Nucleus accumbens (tissue), 56 donors: Measurements from ENCODE around the gene RBM27.
"Not testable (repeated sequence)": the region's sequence is repeated elsewhere in the genome, so short reads cannot be mapped to it uniquely, and the experiment has no call there.

ENCODE experiments used
- DNase-seq, 56 donors: peaks; one replicate each; lab custom pipeline; 2025; lab: John Stamatoyannopoulos, UW

The RBM27 gene

GRCh38 chr5:146205499-146206202 lies 2.2 kb downstream of the RBM27 start:
- DNase-seq, result no peak

DNA sequence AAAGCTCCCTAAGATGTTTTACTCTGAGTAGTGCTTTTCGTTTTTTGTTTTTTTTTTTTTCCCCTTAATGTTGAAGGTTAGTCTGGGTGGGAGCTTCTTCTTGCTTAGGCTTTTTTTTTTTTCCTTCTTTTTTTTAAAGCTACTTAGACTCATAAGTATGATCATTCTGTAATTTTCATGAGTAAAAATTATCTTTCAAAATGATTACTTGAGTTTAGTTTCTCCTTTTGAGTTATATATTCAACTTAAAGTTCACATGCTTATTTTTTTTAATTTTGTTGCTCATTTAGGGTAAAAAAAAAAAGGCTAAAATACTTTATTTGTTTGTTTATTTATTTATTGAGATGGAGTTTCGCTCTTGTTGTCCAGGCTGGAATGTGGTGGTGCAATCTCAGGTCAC lies 2.9 kb downstream of the RBM27 start:
- DNase-seq, result no peak

- DNase-seq, result no peak
Observed at GRCh38 chr5:146208916-146209522, 5.6 kb downstream of the RBM27 start.

- DNase-seq, result no peak
Observed at GRCh38 chr5:146209714-146210113, 6.3 kb downstream of the RBM27 start.

- DNase-seq, result not testable (repeated sequence)
Observed at GRCh38 chr5:146210810-146211209, 7.4 kb downstream of the RBM27 start.

DNA sequence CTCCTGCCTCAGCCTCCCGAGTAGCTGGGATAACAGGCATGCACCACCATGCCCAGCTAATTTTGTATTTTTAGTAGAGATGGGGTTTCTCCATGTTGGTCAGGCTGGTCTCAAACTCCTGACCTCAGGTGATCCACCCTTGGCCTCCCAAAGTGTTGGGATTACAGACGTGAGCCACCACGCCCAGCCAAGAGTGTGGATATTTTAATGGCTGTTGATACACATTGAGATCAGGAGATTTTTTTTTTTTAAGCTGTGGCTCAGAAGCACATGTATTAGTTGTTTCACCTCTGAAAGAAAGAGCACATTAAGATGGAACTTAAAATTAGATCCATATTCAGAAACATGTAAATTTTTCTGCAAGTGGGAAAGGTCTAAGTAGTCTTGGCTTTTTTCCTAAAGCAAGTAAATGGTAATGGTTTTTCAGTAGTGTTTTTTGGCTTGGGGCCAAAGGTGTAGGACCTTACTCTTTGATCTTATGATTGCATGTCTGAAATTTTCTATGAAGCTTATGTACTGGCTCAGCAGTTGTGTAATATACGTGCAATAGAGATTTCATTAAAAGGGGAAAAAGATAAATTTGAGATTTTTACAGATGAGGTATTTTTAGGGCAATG lies 9.9 kb downstream of the RBM27 start:
- DNase-seq, result no peak

- DNase-seq, result not testable (repeated sequence)
Observed at GRCh38 chr5:146214881-146215280, 11.5 kb downstream of the RBM27 start.

DNA sequence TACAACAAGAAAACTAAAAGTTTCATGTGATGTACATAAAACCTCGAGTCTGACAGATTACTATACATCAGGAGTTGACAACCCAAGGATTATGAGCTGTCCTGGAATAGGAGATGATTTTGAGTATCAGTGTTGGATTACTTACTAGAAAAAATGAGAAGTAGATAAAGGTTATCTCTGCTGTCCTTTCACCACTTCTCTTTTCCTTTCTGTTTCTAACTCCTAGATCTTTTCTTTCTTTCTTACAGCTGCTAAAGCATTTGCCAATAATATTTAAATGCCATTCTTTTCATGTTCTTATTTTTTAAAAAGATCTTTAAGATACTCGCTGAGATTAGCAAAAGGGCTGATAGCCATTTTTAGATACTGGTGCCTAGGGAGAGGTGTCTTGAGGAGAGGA lies 14.8 kb downstream of the RBM27 start:
- DNase-seq, result no peak

- no peak for DNase-seq
Observed at GRCh38 chr5:146219243-146219642, 15.8 kb downstream of the RBM27 start.

- no peak for DNase-seq
Observed at GRCh38 chr5:146221234-146221633, 17.8 kb downstream of the RBM27 start.

GRCh38 chr5:146222005-146222404 lies 18.6 kb downstream of the RBM27 start:
- no peak for DNase-seq

DNA sequence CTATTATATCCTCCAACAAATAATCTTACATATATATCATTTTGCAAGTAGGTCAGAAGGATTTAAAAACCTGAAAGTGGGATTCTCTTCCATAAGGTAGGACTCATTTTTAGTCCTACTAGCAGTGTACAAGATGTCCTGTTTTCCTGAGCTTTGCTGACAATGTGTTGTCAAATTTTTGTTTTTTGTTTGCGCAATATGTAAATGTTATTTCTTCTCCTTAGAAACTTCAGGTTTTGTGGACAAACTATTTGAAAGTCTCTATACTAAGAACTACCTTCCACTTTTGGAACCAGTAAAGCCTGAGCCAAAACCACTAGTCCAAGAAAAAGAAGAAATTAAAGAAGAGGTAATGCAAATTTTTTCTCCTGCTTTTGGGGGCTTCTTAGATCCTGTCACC lies 19.8 kb downstream of the RBM27 start:
- DNase-seq, result no peak

DNA sequence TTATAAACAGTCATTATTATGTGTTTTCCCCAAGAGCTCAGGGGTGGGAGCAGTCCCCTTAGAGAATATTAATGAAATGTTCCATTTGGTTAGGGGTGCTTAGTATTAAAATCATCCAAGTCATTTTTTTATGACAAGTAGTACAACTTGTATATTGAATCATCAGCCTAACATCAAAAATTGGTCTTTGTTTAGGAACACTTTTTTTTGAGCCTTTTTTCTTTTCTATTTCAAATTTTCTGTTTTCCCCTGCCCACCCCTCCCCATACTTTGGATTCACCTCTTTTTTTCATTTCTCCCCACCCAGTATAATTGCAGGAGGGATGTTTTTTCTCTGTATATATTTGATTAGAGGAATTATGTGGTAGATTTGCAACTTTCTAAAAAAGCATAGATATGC lies 25.8 kb downstream of the RBM27 start:
- no peak for DNase-seq

DNA sequence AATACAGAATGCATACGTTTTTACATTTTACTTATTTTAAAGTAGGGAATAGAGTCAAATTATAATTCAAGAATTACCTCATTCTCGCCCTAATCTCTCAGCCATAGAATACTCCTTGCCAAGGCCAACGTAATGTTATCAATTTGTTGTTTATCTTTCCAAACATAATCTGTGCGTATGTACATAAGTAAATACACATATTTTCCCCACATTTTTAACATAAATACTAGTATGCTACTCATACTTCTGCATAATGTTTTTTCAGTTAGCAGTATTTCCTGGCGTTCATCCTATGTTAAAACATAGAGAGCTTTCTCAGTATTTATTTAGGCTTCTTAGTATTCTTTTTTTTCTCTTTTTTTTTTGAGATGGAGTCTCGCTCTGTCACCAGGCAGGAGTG lies 28.8 kb downstream of the RBM27 start:
- DNase-seq, result no peak

- peak in 3 of 56 donors; percentile 0 to 3 (median 2) for DNase-seq
Observed at GRCh38 chr5:146233441-146233840, 30.0 kb downstream of the RBM27 start.

DNA sequence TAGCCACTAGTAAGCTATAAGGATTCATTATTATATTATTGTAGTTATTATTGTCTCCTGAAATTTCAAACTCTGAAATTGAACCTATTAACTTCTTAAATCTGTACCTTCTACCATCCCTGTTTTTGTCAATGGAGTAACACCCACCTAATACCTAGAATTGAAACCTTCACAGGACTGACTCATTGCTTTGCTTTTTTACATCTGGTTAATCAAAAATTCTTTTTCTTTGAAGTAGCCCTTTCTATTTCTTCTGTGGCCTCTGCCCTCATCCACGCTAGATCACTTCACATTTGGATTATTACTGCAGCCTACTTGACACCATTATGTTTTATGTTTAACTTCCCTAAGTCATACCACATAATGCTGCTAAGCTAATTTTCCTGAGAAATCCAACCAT lies 35.6 kb downstream of the RBM27 start:
- DNase-seq, result no peak

GRCh38 chr5:146240951-146241350 lies 37.5 kb downstream of the RBM27 start:
- DNase-seq, result no peak

DNA sequence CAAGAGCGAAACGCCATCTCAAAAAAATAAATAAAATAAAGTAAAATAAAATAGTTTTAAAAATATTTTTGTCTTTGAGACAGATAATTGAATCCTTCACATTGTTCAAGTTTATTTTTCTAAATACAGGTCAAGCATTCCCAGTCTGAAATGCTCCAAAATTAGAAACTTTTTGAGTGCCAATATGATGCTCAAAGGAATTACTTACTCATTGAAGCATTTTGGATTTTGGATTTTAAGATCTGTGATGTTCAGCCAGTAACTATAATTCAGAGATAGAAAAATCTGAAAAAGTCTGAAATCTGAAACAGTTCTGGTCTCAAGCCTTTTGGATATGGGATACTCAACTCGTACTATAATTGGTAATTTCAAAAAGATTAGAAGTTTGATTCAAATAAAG lies 39.8 kb downstream of the RBM27 start:
- DNase-seq, result no peak

- DNase-seq, result no peak
Observed at GRCh38 chr5:146248561-146248960, 45.2 kb downstream of the RBM27 start.

GRCh38 chr5:146249801-146250200 lies 46.4 kb downstream of the RBM27 start:
- no peak for DNase-seq
